ENCODE results near the gene GTPBP2. TPM values are rescaled to one million over a fixed set of nuclear protein-coding genes. Genes with fewer than 3 reads are reported as not detected.

Gene GTPBP2
- total RNA-seq = 48.9 and 52.5 TPM in 2 replicates

GRCh38 chr6:43629104-43629504, at the start of gene GTPBP2:
Gene GTPBP2 (minus strand): TSS chr6:43629264. CDS start chr6:43629162, 102 bp downstream.

GRCh38 chr6:43644940-43645612, 16.0 kb upstream of the GTPBP2 start, which contains the start of gene RSPH9:
Gene RSPH9 (plus strand): TSS chr6:43645036. CDS start chr6:43645099, 63 bp downstream.

GRCh38 chr6:43635387-43636307, 6.6 kb upstream of the GTPBP2 start, which contains the start of gene MAD2L1BP:
Gene MAD2L1BP (plus strand): TSS chr6:43635840. CDS start chr6:43635876, 36 bp downstream.

GRCh38 chr6:43575772-43576551, 53.1 kb downstream of the GTPBP2 start, which contains the start of the genes POLH and XPO5:
Gene POLH (plus strand): TSS chr6:43576185. CDS start chr6:43582320, 6,135 bp downstream.
Gene XPO5 (minus strand): TSS chr6:43576038. CDS start chr6:43575864, 174 bp downstream.

Other genes starting within 250 kb of the GTPBP2 start
- gene ABCC10, start 201.7 kb downstream of the GTPBP2 start, total RNA-seq = 23.5 and 32.1 TPM in 2 replicates
- 0.38 and 1.3 TPM in 2 replicates for gene DLK2, start 173.7 kb downstream of the GTPBP2 start, total RNA-seq
- 15.3 and 20.3 TPM in 2 replicates for gene TJAP1, start 151.7 kb downstream of the GTPBP2 start, total RNA-seq
- under 0.01 and 1.4 TPM in 2 replicates for gene LRRC73, start 118.9 kb downstream of the GTPBP2 start, total RNA-seq
- gene YIPF3, start 112.3 kb downstream of the GTPBP2 start, total RNA-seq = 93.5 and 107 TPM in 2 replicates
- 17.5 and 24.8 TPM in 2 replicates for gene POLR1C, start 112.2 kb downstream of the GTPBP2 start, total RNA-seq
- gene XPO5, start 53.2 kb downstream of the GTPBP2 start, total RNA-seq = 29.2 and 46.4 TPM in 2 replicates
- gene POLH, start 53.1 kb downstream of the GTPBP2 start, total RNA-seq = 11.3 and 22.2 TPM in 2 replicates
- 40.6 and 44.0 TPM in 2 replicates for gene MAD2L1BP, start 6.6 kb upstream of the GTPBP2 start, total RNA-seq
- gene RSPH9, start 15.8 kb upstream of the GTPBP2 start, total RNA-seq = 0.16 and 0.89 TPM in 2 replicates
- gene MRPS18A, start 58.5 kb upstream of the GTPBP2 start, total RNA-seq = 57.3 and 59.8 TPM in 2 replicates
- gene VEGFA, start 140.9 kb upstream of the GTPBP2 start, total RNA-seq = 46.0 and 76.3 TPM in 2 replicates

Data from mesangial cell (primary cell).